Transverse colon (tissue), 4 donors: ENCODE data around the gene EEPD1.

Experiments
- POLR2A ChIP-seq: fragments of 450-650 bp; IDR thresholded peaks from one replicate; pipeline ENCODE4 v1.6.1; 2016; ENCODE audit warnings: antibody characterized with exemption, mild to moderate bottlenecking, moderate library complexity
- POLR2AphosphoS5 ChIP-seq, 3 donors: sonication (generic); formaldehyde crosslinking; IDR thresholded peaks; one replicate each; pipeline ENCODE4 v1.6.1; 2016; ENCODE audit warnings: antibody characterized with exemption in 3 of 3
- TF ChIP-seq, protein P1 (sequence below), 5 experiments: fragments of 200-600 bp in 3 of 5; fragments of 450-650 bp in 2 of 5; sonication (generic) in 3 of 5; IDR thresholded peaks; 1 replicate in 2 of 5; 2 replicates in 3 of 5; pipeline ENCODE4 v1.5.1; 2016 to 2017; ENCODE audit warnings: antibody characterized with exemption in 5 of 5, inconsistent platforms in 3 of 5, mild to moderate bottlenecking in 2 of 5, moderate library complexity in 1 of 5

DNA sequence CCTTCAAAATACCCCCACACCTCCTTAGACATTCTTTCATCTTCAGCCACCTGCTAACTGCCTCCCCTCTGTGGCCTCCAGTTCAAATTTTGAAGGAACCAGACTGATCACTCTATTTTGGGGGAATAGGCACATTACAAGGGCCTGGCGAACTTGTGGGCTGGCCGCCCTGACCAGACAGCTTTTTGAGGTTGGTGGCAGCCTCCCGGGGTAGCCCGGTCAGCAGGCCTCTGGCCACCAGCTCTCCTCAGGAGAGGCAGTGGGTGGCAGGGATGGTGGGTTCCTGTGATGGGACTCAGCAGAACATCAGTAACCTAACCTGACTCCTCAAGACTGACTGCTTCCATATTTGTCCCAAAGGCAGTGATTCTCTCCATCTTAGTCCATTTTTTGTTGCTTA lies 17.4 kb upstream of the EEPD1 start:
- TF ChIP-seq, protein P1, sequence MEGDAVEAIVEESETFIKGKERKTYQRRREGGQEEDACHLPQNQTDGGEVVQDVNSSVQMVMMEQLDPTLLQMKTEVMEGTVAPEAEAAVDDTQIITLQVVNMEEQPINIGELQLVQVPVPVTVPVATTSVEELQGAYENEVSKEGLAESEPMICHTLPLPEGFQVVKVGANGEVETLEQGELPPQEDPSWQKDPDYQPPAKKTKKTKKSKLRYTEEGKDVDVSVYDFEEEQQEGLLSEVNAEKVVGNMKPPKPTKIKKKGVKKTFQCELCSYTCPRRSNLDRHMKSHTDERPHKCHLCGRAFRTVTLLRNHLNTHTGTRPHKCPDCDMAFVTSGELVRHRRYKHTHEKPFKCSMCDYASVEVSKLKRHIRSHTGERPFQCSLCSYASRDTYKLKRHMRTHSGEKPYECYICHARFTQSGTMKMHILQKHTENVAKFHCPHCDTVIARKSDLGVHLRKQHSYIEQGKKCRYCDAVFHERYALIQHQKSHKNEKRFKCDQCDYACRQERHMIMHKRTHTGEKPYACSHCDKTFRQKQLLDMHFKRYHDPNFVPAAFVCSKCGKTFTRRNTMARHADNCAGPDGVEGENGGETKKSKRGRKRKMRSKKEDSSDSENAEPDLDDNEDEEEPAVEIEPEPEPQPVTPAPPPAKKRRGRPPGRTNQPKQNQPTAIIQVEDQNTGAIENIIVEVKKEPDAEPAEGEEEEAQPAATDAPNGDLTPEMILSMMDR (IDR thresholded peaks at IDR 0.05) = no peak
- TF ChIP-seq POLR2A (no peak), POLR2AphosphoS5 (IDR thresholded peaks at IDR 0.05) (no peak)
